GM19372 (cell line): ENCODE measurements around the gene COL5A1.
"Not testable (repeated sequence)": the region's sequence is repeated elsewhere in the genome, so short reads cannot be mapped to it uniquely, and the experiment has no call there.

Experiments used
- ATAC-seq: cut with Tn5 transposase; IDR thresholded peaks from one replicate; pipeline ENCODE4 v1.9.1; 2021; ENCODE audit warnings: mild to moderate bottlenecking, low read depth, moderate library complexity; ENCODE audit not compliant: unreplicated experiment

The COL5A1 gene

DNA sequence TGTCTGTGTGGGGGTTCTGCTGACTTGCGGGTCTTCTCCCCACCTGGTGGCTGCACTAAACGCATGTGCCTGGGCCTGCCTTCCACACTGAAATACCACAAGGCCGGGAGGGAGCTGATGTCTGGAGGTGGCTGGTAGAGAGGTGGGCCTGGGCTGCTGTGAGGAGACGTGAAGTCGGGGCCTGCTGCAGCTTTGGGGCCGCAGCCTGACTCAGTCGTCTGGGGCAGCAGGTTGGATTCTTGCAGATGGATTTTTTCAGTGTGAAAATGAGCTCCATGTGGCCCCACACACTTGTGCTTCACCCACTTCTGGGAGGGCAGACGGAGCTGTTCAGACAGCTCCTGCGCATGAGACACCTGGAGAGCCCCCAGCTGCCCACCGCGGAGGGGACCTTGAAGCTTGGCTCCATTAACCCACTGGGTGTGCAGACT lies 29.3 kb downstream of the COL5A1 start:
- ATAC-seq: no peak

DNA sequence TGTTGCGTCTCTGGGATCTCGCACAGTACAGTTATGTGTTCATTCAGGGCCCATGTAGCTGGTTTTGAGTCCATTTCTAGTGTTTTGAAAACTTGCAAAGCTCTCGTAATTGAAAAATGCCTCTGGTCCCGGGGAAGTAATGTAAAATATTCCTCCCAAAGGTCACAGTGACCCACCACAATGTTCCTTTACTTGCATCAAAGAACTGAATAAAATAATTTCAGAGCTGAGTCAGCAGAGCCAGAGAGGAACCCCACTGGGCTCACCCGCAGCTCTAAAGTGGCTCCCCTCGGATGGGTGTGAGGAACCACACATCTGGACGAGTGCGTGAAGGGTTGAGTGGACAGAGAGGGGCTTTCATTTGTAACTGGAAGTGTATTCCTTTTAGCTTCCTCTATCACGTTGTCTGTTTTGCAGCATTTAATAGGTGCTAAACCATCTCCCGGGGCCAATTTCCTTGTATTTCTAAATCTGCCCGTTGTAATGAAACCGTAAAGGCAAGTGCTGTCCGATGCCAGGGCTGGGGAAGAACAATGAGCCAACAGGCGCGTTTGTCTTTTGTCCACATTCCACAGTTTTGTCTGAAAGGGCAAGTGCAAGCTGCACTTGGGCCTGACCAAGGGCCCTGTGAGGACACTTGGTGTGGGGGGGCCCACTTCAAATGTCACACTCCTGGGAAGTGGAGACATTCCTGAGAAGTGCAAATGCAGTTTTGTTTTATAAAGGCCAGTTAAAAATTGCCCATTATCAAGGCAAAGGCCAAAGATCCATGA lies 29.9 kb downstream of the COL5A1 start:
- ATAC-seq: no peak

DNA sequence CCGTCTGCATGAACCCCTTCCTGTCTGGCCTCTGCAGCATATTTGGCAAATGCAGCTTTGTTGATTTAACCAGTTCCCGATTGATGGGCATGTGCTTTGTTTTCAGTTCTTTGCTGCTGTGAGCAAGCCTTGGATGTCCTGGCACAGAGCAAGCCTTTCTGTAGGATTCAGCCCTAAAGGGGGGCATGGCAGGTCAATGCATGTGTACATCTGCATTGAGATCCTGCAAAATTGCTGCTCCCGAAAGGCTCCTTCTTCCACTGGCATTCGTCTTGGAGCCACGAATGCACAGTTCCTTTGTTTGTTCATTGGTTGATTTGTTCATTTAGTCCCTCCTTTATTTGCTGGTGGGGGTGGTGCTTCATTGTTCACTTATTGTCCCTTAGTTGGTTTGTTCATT lies 34.8 kb downstream of the COL5A1 start:
- no peak for ATAC-seq

DNA sequence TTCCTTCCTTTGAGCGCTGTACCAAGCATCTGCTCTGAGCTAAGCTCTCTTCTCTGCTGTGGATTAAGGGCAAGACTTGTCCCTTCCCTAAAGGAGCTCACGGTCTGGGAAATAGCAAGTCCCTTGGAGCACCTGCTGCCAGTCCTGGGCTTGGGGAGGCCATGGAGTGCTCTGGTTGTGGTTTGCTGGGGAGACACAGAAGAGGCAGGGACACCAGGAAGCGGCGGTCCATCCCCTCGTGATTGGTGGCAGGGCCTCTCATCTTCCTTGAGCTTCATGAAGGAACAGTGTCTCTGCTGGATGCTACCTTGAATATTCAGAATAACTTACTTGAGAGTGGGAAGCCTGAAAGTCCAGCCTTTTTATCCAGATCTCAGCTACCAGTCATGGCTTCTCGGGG lies 35.3 kb downstream of the COL5A1 start:
- ATAC-seq: no peak

DNA sequence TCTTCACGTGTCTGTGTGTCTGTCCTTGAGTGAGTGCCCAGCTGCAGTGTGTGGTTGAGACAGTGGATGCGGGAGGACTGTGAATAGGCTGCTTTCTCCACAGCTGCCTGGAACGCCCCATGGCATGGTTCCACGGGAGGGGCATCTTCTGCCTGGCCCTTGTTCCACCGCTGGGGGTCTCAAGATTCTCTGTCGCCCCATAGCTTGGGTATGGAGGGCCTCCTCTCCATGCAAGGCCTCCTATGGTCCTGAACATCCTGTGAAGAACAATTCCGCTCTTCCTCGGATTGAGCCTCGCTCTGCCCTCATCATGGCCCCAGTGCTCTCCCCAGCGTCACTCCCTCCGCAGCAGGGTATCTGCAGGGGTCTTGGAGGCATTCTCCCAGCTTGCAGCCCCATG lies 36.1 kb downstream of the COL5A1 start:
- no peak for ATAC-seq

DNA sequence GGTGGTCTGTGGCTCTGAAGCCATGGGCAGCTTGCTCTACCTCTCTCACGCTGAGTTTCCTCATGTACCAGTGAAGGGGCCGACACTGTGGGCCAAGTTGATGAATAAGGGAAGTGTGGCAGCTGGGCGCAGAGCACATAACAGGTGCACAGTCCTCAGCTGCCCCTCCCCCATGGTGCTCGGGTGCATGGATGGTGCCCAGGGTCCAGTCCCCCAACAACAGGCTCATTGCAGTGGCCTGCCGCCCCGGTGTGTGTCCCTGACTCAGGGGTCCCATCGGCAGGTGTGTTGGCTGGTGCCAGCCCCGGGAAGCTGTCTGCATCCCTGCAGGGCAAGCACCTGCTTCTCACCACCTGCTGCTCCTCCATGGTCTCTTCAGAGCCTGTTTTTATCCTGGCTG lies 36.6 kb downstream of the COL5A1 start:
- no peak for ATAC-seq

DNA sequence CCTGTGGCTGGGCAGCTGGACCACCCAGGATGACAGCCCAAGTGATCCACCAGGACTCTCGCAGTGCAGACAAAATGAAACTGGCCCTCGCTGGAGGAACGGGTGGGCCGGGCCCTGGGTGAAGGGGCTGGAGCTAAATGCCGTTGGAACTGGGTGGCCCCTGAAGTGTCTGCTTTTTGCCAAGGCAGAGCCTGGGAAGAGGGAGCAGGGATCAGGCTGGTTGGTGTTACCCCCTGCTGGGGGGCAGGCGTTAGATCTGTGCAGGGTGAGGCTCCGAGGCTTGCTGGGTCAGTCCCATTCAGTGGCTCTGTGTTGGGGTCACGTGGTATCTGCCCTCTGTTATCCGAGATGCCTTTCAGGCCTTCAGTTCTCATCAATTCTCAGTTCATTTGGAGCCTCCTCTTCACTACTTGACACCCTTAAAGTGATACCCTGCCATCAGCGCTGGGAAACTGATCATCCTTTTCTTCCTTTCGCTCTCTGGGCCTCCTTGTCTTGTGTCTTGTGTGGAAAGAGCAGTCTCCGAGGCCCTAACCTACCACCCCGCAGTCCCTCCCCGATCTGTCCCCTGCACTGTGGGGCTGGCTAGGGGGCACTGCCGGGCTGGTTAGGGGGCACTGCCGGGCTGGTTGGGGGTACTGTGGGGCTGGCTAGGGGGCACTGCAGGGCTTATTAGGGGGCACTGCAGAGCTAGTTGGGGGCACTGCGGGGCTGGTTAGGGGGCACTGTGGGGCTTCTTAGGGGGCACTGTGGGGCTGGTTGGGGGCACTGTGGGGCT lies 37.3 kb downstream of the COL5A1 start:
- ATAC-seq: no peak

DNA sequence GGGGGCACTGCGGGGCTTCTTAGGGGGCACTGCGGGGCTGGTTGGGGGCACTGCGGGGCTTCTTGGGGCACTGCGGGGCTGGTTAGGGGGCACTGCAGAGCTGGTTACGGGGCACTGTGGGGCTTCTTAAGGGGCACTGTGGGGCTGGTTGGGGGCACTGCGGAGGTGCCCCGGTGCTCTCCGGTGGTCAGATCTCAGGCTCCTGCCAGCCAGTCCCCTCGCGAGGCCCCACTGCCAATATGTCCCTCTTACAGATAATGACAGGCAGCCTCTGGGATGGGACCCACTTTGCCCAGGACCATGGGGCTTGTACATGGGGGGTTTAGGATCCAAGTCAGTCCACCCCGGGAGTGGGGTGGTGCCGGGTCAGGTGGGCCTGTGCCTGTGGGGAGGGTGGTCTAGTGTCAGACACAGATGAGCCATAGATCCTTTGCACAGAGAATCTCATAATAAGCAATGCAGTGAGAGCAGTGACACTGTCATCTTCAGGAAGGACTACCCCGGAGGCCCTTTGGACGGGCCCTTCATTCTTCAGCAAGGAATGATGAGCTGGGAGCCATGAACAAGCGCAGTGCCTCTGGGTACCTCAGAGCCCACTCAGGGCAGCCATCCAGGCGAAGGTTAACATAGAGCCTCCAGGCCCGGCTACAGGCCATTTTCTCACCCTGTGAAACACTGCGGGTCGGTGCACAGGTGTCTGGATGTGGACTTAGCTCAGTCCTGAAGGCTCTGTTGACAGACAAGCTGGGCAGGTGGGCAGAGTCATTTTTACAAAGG lies 38.2 kb downstream of the COL5A1 start:
- ATAC-seq: no peak

DNA sequence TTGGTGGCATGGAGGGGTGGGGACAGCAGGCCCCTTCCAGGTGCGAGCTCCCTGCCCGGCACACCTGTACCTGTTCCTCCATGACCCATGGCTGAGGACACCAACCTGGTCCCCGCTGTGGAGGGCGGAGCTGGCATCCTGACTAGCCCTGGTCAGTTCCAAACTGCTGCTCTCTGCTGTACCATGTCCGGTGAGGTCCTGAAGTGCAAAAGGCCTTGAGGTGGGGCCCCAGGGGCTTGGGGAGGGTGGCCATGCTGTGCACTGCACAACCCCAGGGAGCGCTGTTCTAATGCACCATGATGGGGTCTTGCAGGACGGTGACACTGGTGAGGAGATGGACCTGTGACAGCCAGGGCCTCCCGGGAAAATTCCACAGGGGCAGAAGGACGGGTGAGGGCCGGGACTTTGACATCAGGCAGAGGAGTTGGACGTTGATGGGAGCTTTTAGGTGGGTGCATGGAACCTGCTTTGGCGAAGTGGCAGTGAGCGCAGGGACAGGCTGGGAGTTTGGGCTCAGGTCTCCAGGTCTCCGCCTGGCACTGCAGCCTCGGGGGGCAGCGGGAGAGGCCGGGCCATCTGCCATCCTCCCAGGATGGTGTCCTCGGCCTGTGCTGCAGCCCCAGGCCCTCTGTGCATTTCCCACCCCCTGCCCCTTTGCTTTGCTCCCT lies 38.9 kb downstream of the COL5A1 start:
- ATAC-seq: no peak

DNA sequence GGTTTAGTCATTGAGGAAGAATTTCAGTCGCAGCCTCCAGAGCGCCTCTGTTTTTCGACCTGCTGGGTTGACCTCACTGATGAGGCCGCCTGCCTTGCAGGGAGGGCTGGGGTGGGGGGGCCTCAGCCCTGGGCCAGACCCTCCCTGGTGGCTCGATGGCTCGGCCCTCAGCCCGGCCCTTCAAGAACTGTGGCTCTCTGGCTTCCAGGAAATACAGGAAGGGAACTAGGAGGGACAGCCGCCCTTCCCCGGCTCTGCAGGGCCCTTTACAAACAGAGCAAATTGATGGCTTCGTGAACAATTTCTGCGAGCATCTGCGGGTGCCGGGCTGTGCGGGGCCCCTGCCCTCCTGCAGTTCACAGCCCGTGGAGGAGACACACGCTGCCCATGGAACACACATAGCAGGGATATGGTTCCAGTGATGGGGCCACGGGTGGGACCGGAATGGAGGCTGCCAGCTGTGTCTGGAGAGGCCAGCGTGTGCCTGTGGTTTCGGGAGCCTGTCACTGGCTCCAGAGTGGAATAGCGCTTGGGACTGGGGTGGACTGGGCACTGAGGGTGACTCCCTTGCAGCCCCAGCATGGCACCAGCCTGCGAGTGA lies 39.6 kb downstream of the COL5A1 start:
- ATAC-seq: no peak

DNA sequence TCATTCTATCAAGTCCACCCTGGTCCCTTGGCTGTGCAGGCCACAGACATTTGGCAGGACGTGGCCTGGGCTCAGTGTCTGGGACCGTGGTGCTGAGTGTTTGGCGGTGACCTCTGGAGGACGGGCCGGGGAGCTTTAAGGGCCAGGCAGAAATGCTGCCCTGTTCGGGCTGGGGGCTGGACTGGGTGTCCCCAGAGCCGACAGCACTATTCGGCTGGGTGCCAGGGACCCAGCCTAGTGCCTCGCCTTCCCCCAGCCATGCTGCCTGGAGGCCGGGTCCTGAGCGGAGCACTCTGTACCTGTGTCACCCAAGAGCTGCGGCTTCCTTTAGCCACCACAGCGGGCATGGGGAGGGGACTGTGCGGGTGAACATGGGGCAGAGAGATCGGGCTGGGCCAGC lies 40.4 kb downstream of the COL5A1 start:
- no peak for ATAC-seq

DNA sequence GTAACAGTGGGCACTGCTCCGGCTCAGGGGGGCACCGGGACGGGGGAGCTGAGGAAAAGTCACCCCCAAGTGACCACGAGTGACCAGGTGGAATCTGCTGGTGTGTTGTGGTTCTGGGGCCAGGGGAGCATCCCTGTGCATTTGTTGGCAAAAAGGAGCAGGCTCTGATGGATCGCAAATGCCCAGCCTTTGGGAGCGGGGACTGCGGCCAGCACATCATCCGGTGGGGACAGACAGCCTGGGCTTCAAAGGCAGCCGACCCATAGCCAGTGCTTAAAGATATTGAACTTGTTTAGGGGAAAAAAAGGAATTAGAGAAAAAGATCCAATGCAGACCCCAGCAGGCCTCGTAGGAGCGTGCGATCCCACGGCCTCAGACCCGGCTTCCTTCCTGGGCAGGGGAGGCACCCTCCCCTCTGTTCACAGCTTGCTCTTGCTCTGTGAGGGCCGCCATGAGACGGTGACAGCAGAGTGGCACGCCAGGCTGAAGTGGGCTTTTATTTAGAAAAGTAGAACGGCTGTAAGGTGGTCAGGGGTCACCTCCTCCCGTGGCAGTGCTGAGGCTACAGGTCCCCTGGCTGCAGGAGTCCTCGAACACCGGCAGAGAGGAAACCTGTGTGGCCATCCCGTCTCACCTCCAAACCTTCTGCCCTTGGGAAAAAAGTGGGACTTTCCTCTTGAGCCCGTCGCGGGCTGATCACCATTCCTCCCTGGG lies 41.2 kb downstream of the COL5A1 start:
- no peak for ATAC-seq

DNA sequence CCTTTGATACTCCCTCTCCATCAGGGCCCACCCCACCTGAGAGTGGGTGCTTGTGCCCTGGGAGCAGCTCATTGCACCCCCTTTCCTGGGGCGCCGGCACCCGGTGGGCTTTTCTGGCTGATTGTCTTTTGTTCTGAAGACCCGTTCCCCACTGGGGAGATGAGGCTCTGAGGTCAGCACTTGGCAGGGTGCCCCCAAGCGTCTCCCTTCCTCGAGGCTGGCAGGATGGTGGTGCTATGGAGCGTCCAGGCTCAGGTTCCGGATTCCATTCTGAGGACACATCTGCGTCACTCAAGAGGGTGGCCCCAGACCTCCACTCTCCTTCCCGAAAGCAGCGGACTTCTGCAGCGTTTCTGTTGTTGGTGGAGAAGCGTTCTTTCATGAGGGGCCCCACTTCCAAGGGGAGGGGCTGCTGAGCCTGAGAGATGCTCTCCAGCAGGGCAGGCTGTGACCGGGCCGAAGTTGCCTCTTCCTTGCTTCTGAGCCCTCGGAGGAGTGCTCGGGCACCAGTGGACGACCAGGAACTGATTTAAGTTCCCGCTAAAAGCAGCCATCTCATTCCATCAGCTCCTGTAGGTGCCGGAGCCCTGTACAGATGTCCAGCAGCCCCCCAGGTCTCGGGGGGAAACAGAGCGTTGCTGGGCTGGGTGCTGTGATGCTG lies 42.2 kb downstream of the COL5A1 start:
- ATAC-seq: no peak

DNA sequence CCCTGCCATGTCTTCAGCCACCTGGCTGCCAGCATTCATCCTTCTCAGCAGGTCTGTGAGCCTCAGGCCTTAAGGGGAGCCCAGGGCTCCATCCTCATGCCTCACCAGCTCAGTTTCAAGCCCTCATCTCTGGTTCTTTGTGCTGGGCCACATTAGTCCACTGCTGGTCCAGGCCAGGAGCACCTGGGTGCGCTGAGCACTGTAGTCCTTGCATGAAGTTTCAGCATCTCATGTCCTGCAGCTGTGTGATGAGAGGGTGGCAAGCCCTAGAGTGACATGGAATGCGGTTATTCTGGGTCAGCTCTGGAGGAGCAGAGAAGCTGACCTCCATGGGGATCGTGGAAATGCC lies 42.7 kb downstream of the COL5A1 start:
- no peak for ATAC-seq

DNA sequence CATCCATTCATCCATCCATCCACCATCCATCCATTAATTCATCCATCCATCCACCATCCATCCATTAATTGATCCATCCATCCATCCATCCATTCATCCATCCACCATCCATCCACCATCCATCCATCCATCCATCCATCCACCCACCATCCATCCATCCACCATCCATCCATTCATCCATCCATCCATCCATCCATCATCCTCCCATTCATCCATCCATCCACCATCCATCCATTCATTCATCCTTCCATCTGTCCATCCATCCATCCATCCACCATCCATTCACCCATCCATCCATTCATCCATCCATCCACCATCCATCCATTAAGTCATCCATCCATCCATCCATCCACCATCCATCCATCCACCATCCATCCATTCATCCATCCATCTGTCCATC lies 43.3 kb downstream of the COL5A1 start:
- not testable (repeated sequence) for ATAC-seq

DNA sequence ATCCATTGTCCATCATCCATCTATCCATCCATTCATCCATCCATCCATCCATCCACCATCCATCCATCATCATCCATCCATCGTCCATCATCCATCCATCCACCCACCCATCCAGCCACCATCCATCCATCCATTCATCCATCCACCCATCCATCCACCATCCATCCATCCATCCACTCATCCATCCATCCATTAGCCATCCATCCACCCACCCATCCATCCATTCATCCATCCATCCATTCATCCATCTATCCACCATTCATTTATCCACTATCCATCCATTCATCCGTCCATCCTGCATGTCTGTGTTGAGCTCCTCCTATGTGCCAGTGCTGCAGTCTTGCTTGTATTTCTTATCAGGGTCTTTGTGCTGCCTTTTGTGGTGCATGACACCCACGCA lies 44.2 kb downstream of the COL5A1 start:
- no peak for ATAC-seq

DNA sequence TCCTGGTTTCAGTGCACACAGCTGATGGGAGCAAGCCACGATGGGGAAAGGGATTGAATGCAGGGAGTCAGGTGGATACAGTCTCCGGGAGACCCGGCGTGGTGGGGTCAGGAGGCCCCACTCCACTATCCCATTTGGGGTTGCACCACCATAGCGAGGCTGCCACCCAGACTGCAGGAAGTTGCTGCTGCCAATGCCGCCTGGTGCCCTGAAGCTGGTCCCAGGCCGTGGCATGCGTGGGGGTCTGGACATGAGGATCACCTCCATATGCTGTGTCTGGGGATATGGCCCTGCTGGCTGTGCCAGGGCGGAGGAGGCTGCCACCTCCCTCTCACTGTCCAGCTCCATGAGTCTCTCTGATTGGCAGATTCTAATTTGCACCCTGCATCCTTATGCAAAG lies 45.3 kb downstream of the COL5A1 start:
- ATAC-seq: no peak

DNA sequence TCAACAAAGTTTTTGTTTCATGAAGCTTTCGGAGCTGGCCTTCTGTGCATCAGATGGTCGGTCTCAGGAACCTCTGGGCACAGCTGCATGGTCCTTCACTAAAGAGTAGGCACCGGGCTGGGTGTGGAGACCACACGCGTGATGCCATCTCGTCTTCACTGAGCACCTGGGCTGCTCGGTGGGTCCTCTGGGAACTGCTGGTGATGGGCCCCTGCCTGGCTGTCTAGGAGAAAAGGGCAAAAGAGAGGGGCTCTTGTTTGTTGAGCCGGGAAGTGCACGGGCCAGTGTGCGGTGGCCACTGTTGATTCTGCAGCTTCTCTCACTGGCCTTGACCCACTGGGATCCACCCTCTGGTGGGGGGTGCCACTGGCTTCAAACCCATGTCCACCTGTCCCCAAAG lies 46.0 kb downstream of the COL5A1 start:
- ATAC-seq: no peak

DNA sequence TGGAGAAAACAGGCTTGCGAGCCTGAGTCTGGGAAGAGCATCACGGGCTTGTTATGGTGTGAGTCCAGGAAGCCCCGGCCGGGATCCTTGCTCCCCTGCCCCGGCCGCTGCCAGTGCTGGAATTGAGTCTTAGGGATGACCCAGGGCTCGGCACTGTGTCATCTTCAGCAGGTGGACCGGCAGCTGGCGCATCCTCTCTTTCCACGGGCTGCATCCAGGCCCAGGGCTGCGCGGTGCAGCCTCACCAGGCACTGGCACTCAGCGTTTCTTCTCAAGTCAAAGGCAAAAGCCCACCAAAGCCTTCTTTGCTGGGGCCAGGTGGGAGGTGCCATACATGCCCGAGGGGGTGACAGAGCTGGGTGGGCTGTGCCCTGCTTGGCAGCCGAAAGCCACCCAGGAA lies 46.6 kb downstream of the COL5A1 start:
- no peak for ATAC-seq
